HG02884 (cell line): ENCODE data around the gene TMCO4.
"Not testable (repeated sequence)": the region's sequence is repeated elsewhere in the genome, so short reads cannot be mapped to it uniquely, and the experiment has no call there.

Experiments
- ATAC-seq: cut with Tn5 transposase; IDR thresholded peaks from one replicate; pipeline ENCODE4 v1.9.1; 2021; ENCODE audit warnings: mild to moderate bottlenecking, moderate library complexity; ENCODE audit not compliant: unreplicated experiment

TMCO4 gene

GRCh38 chr1:19814244-19814661, 14.5 kb upstream of the TMCO4 start:
- ATAC-seq, result no peak

GRCh38 chr1:19813643-19813960, 13.9 kb upstream of the TMCO4 start:
- ATAC-seq, result no peak

- ATAC-seq, result no peak
Observed at GRCh38 chr1:19812875-19813642, 13.3 kb upstream of the TMCO4 start.

GRCh38 chr1:19811206-19811851, 11.6 kb upstream of the TMCO4 start:
- ATAC-seq, result no peak

- no peak for ATAC-seq
Observed at GRCh38 chr1:19809044-19809750, 9.5 kb upstream of the TMCO4 start.

GRCh38 chr1:19808351-19808750, 8.6 kb upstream of the TMCO4 start:
- no peak for ATAC-seq

GRCh38 chr1:19804831-19805251, 5.1 kb upstream of the TMCO4 start:
- no peak for ATAC-seq

- no peak for ATAC-seq
Observed at GRCh38 chr1:19802269-19802668, 2.6 kb upstream of the TMCO4 start.

- ATAC-seq, result no peak
Observed at GRCh38 chr1:19800076-19800804, 524 bp upstream of the TMCO4 start.

GRCh38 chr1:19798486-19799229, 1.1 kb downstream of the TMCO4 start:
- no peak for ATAC-seq

- no peak for ATAC-seq
Observed at GRCh38 chr1:19797827-19798226, 1.9 kb downstream of the TMCO4 start.

GRCh38 chr1:19794583-19794982, 5.1 kb downstream of the TMCO4 start:
- ATAC-seq, result no peak

GRCh38 chr1:19793360-19794046, 6.2 kb downstream of the TMCO4 start:
- no peak for ATAC-seq

- no peak for ATAC-seq
Observed at GRCh38 chr1:19792237-19793002, 7.3 kb downstream of the TMCO4 start.

- ATAC-seq, result not testable (repeated sequence)
Observed at GRCh38 chr1:19790061-19790975, 9.4 kb downstream of the TMCO4 start.

- no peak for ATAC-seq
Observed at GRCh38 chr1:19786988-19787423, 12.7 kb downstream of the TMCO4 start.

GRCh38 chr1:19785660-19786059, 14.1 kb downstream of the TMCO4 start:
- no peak for ATAC-seq

GRCh38 chr1:19780267-19780877, 19.3 kb downstream of the TMCO4 start:
- no peak for ATAC-seq
